K562 (cell line): ENCODE results near the gene GP1BA. TPM values are rescaled to one million over a fixed set of nuclear protein-coding genes. Genes with fewer than 3 reads are reported as not detected.

Source experiments
- ATAC-seq: fragments of 200-7000 bp; cut with Tn5 transposase; 3 replicates; pipeline ENCODE4 v1.9.1; 2020; ENCODE audit warnings: moderate library complexity
- BruUV-seq: library from RNA; stranded (reverse); fragments of 400-500 nt; replicated peaks from 2 replicates; lab custom pipeline; 2021; lab: Mats Ljungman, UMichigan
- CTCF ChIA-PET: fragments of 300-600 bp; formaldehyde crosslinking; extraction: SDS; loops from one replicate; lab custom pipeline; 2021; ENCODE audit warnings: low intra/inter-chr PET ratio; lab: Yijun Ruan, JAX
- POLR2A ChIA-PET: fragments of 300-600, 350-650 bp; sonication (Branson Sonifier 250); formaldehyde crosslinking; extraction: SDS; loops from one replicate; lab custom pipeline; 2021; ENCODE audit warnings: antibody characterized with exemption, inconsistent platforms; lab: Yijun Ruan, JAX
- DNase-seq, 4 experiments: peaks; one replicate each; pipeline versions ENCODE4 v3.0.0 to v3.0.0-alpha.2; 2011 to 2018; ENCODE audit warnings: low spot score in 3 of 4, mixed read lengths in 3 of 4; ENCODE audit errors: extremely low read depth in 1 of 4
- FAIRE-seq: peaks from 2 replicates; lab custom pipeline; 2011; peaks lifted over from hg19 to GRCh38; lab: Jason Lieb, UNC
- H2AFZ ChIP-seq: 2 replicates; pipeline ENCODE4 v1.6.0; 2011; ENCODE audit warnings: low read depth, low read length, control low read depth, inconsistent platforms
- H3K27ac ChIP-seq: fragments of 200-600 bp; 3 replicates; pipeline ENCODE4 v1.8.0; 2011; ENCODE audit warnings: low read depth, mild to moderate bottlenecking, control low read depth, inconsistent platforms, low read length, moderate library complexity, mixed read lengths; ENCODE audit errors: extremely low read depth
- H3K27me3 ChIP-seq, 2 experiments: fragments of 300-600 bp in 1 of 2; 2 replicates in 1 of 2; 3 replicates in 1 of 2; pipeline versions ENCODE4 v1.6.0 to v1.8.0; 2011; ENCODE audit warnings: inconsistent platforms in 2 of 2, low read length in 2 of 2, mild to moderate bottlenecking in 1 of 2, mixed read lengths in 1 of 2, moderate library complexity in 1 of 2; ENCODE audit not compliant: control insufficient read depth in 2 of 2, insufficient read depth in 2 of 2
- H3K36me3 ChIP-seq: fragments of 300-600 bp; 3 replicates; pipeline ENCODE4 v1.8.0; 2011; ENCODE audit warnings: mild to moderate bottlenecking, low read length, inconsistent platforms; ENCODE audit not compliant: control insufficient read depth, insufficient read depth
- H3K4me1 ChIP-seq, 2 experiments: fragments of 200-600 bp in 1 of 2; replicated peaks in 1 of 2; 2 replicates in 1 of 2; 3 replicates in 1 of 2; pipeline versions ENCODE4 v1.5.1 to v1.8.0; 2011; ENCODE audit warnings: inconsistent platforms in 2 of 2, low read length in 2 of 2, mild to moderate bottlenecking in 1 of 2, mixed read lengths in 1 of 2, moderate library complexity in 1 of 2; ENCODE audit not compliant: control insufficient read depth in 2 of 2, insufficient read depth in 2 of 2
- H3K4me2 ChIP-seq: 2 replicates; pipeline ENCODE4 v1.6.1; 2011; ENCODE audit warnings: low read length, control low read depth, inconsistent platforms, mixed read lengths; ENCODE audit not compliant: insufficient read depth
- H3K4me3 ChIP-seq: fragments of 200-600 bp; sonication (generic), shearing (Covaris generic); 2 replicates; pipeline ENCODE4 v1.5.1; 2016; ENCODE audit warnings: control low read depth, inconsistent platforms
- H3K79me2 ChIP-seq: fragments of 200-600 bp; 3 replicates; pipeline ENCODE4 v1.8.0; 2011; ENCODE audit warnings: low read length, inconsistent platforms; ENCODE audit not compliant: control insufficient read depth, insufficient read depth
- H3K9ac ChIP-seq, 2 experiments: 2 replicates each; pipeline versions ENCODE4 v1.6.0 to v1.6.1; 2011; ENCODE audit warnings: low read depth in 2 of 2, low read length in 2 of 2, control low read depth in 1 of 2, inconsistent platforms in 1 of 2, mild to moderate bottlenecking in 1 of 2, mixed read lengths in 1 of 2; ENCODE audit not compliant: insufficient read depth in 1 of 2
- H3K9me1 ChIP-seq: one replicate; pipeline ENCODE4 v1.6.0; 2011; ENCODE audit warnings: inconsistent platforms, mild to moderate bottlenecking, low read length, moderate library complexity; ENCODE audit not compliant: control insufficient read depth, insufficient read depth
- H3K9me3 ChIP-seq: replicated peaks from 2 replicates; pipeline ENCODE4 v1.5.1; 2011; ENCODE audit warnings: low read depth, low read length, inconsistent platforms; ENCODE audit not compliant: control insufficient read depth, insufficient read depth
- H4K20me1 ChIP-seq: replicated peaks from 2 replicates; pipeline ENCODE4 v1.6.1; 2011; ENCODE audit warnings: low read length, inconsistent platforms, mixed read lengths; ENCODE audit not compliant: control insufficient read depth, insufficient read depth
- BRF2 ChIP-seq: IDR thresholded peaks from 3 replicates; pipeline ENCODE4 v1.6.1; 2011; ENCODE audit warnings: borderline replicate concordance, mild to moderate bottlenecking; ENCODE audit not compliant: insufficient read length, insufficient read depth
- CUX1 ChIP-seq: fragments of 200-800 bp; sonication (Bioruptor generic); IDR thresholded peaks from 2 replicates; pipeline ENCODE4 v1.6.1; 2016; ENCODE audit warnings: missing genetic modification characterization, missing compliant biosample characterization
- FOXA3 ChIP-seq, 2 experiments: fragments of 450-650 bp in 1 of 2; sonication (generic) in 1 of 2; formaldehyde crosslinking; IDR thresholded peaks in 1 of 2; conservative IDR thresholded peaks in 1 of 2; 2 replicates each; pipeline versions ENCODE4 v1.4.0 to v1.8.0; 2020 to 2022; ENCODE audit warnings: mild to moderate bottlenecking in 2 of 2, missing genetic modification reagents in 1 of 2
- ILF3 ChIP-seq: fragments of 450-650 bp; IDR thresholded peaks from 2 replicates; pipeline ENCODE4 v1.6.1; 2018; ENCODE audit warnings: antibody characterized with exemption, mild to moderate bottlenecking, moderate library complexity, borderline replicate concordance
- MAZ ChIP-seq, 2 experiments: fragments of 450-650 bp in 1 of 2; sonication (generic) in 1 of 2; formaldehyde crosslinking; IDR thresholded peaks in 1 of 2; conservative IDR thresholded peaks in 1 of 2; 2 replicates each; pipeline versions ENCODE4 v1.4.0 to v1.5.0; 2020; ENCODE audit warnings: mild to moderate bottlenecking in 1 of 2, missing genetic modification reagents in 1 of 2
- NKRF ChIP-seq: fragments of 450-650 bp; IDR thresholded peaks from 2 replicates; pipeline ENCODE4 v1.6.1; 2016; ENCODE audit warnings: borderline replicate concordance
- NRF1 ChIP-seq, 2 experiments: fragments of 450-650 bp; IDR thresholded peaks in 1 of 2; conservative IDR thresholded peaks in 1 of 2; 2 replicates each; pipeline ENCODE4 v1.6.1; 2014; ENCODE audit warnings: mild to moderate bottlenecking in 2 of 2
- TSC22D4 ChIP-seq: fragments of 450-650 bp; IDR thresholded peaks from 2 replicates; pipeline ENCODE4 v1.6.1; 2016; ENCODE audit warnings: missing genetic modification characterization, missing biosample characterization, control low read depth
- U2AF1 ChIP-seq: fragments of 200-400 bp; formaldehyde crosslinking; optimal IDR thresholded peaks from 2 replicates; pipeline ENCODE3; 2017; ENCODE audit warnings: mild to moderate bottlenecking, low read depth, low read length, moderate library complexity
- WGBS: fragments of 100-300 bp; shearing (Covaris generic); methylation state at CpG from one replicate; pipeline ENCODE4 v1.1.6; 2016; ENCODE audit warnings: low coverage, mixed read lengths; ENCODE audit not compliant: insufficient coverage; ENCODE audit errors: missing lambda C conversion rate; 5-methylcytosine and 5-hydroxymethylcytosine counted together
- in situ Hi-C: fragments of 300-500 bp; cut with MboI; formaldehyde crosslinking; loops from 4 replicates; pipeline ENCODE4 v1.15.0; 2018; ENCODE audit warnings: inconsistent platforms, mixed read lengths
- intact Hi-C: fragments of 100-400 bp; cut with micrococcal nuclease; formaldehyde crosslinking; loops from 2 replicates; pipeline ENCODE4 v1.14.2; 2022
- polyA plus RNA-seq, 8 experiments: library from polyadenylated mRNA; depleted of rRNA in 4 of 8; stranded (reverse) in 5 of 8; unstranded in 3 of 8; fragments of >200 nt; fragmentation: Nextera tagmentation in 2 of 8; fragmentation: Illumina TruSeq in 1 of 8; extraction: Ambion mirVana in 2 of 8; extraction: Trizol in 1 of 8; gene quantifications; 2 replicates each; pipeline versions ENCODE4 v1.2.1 to v1.2.3, GENCODE V29; 2011 to 2014; ENCODE audit warnings: inconsistent platforms in 1 of 8, missing spikeins in 1 of 8
- total RNA-seq, 7 experiments: library from RNA; depleted of rRNA in 6 of 7; stranded (reverse); fragments of >200 nt in 6 of 7; fragmentation: Illumina TruSeq in 2 of 7; extraction: Trizol in 2 of 7; gene quantifications; 2 replicates each; pipeline versions ENCODE4 v1.2.1 to v1.2.3, GENCODE V29; 2011 to 2021; ENCODE audit warnings: low replicate concordance in 1 of 7

The GP1BA gene
- total and polyA plus RNA-seq, 9 of the 15 experiments (the other 6 are each of a cell fraction or from before 2014, with no cell fraction given), result 0.01 TPM; not detected in 8

GRCh38 chr17:4950746-4951204 lies 18.7 kb downstream of the GP1BA start, which contains the start of gene ENO3:
Gene ENO3 (plus strand): TSS chr17:4951119. CDS start chr17:4951830, 711 bp downstream.
- Histone ChIP-seq H4K20me1 (peaks cover 14% of the 10 kb centered on the region), H3K9me3 (no peaks in the 10 kb centered on the region), H3K9me1 (no peaks in the 10 kb centered on the region), H3K4me3 (peak within 1 kb of the TSS; percentile 97), H3K36me3 (peaks cover 21% of the 10 kb centered on the region), H2AFZ (peak within 1 kb of the TSS; percentile 51), H3K27me3 (no peaks in the 10 kb centered on the region), H3K4me1 (peaks cover 19 to 50% of the 10 kb centered on the region in 2 experiments), H3K79me2 (peaks cover 45% of the 10 kb centered on the region), H3K9ac (peak within 1 kb of the TSS; percentile 89 to 96), H3K27ac (peak within 1 kb of the TSS; percentile 98), H3K4me2 (peak within 1 kb of the TSS; percentile 84)
- ATAC-seq (no peak), DNase-seq (peak in 2 of 4 experiments; percentile 35 to 60), FAIRE-seq (no peak)
- in situ Hi-C loops (no loop called here), intact Hi-C loops (loop anchor here (1.0 kb wide), 1 partner anchor 17 kb away; the partner anchor contains the start of gene SPAG7)
- ChIA-PET CTCF (no interaction called here), POLR2A (interaction anchor here (0.6 to 4.7 kb wide), 5 partner anchors 9 to 62 kb away, joined by 3 to 38 read pairs (median 7); partner anchors contain the start of genes CAMTA2, RNF167, SLC25A11 and SPAG7)
- BruUV-seq, result no TSS peak
- 3% methylated on average over 7 of the region's 7 CpGs for WGBS
- TF ChIP-seq BRF2 (no peak), CUX1 (CRISPR knock-in tag) (no peak), ILF3 (no peak), NKRF (0 out of 2 replicates have a peak, but pooled peaks have one; percentile 0), TSC22D4 (tag) (no peak), MAZ (CRISPR knock-in tag; conservative IDR thresholded peaks at IDR 0.05 in 1 of 2, IDR thresholded peaks at IDR 0.05 in 1 of 2) (peak in 1 of 2 experiments; percentile 1; a peak in 1 of 4 replicates), NRF1 (conservative IDR thresholded peaks at IDR 0.05 in 1 of 2, IDR thresholded peaks at IDR 0.05 in 1 of 2) (peak; percentile 44 to 61), U2AF1 (no peak), FOXA3 (CRISPR knock-in tag; conservative IDR thresholded peaks at IDR 0.05 in 1 of 2, IDR thresholded peaks at IDR 0.05 in 1 of 2) (no peak)
